ENCODE measurements around the gene SLC16A12. TPM values are rescaled to one million over a fixed set of nuclear protein-coding genes. Genes with fewer than 3 reads are reported as not detected.

The SLC16A12 gene
- total RNA-seq, 1 experiment from 2014 or later: 10.9 TPM

- no peak for TF ChIP-seq ZNF425 (CRISPR knock-in tag; conservative IDR thresholded peaks at IDR 0.05)
- TF ChIP-seq RELA (CRISPR knock-in tag; IDR thresholded peaks at IDR 0.05; ENCODE audit: borderline replicate concordance): no peak
- no peak for TF ChIP-seq USF1 (CRISPR knock-in tag; IDR thresholded peaks at IDR 0.05)
- TF ChIP-seq ZNF512 (CRISPR knock-in tag; IDR thresholded peaks at IDR 0.05; ENCODE audit: borderline replicate concordance): no peak
- TF ChIP-seq GRHL2 (CRISPR knock-in tag; IDR thresholded peaks at IDR 0.05; ENCODE audit: insufficient replicate concordance, severe bottlenecking): no peak
- no peak overlapping the region for H3K27ac Mint-ChIP-seq
- H3K4me1 Mint-ChIP-seq: peaks cover 14% of the 10 kb centered on the region
- ATAC-seq (no peak), DNase-seq (ENCODE audit: low spot score) (no peak)
- no peaks in the 10 kb centered on the region; the same call in 1 of the 2 replicates for H3K27me3 Mint-ChIP-seq (ENCODE audit: low read depth)
- H3K4me3 Mint-ChIP-seq: no peak overlapping the region
- CTCF ChIA-PET: interaction anchor here (0.5 to 1.3 kb wide), 2 partner anchors 9 to 571 kb away, joined by 4 to 6 read pairs; partner anchors contain the start of gene SLC16A12
- POLR2A ChIA-PET: interaction anchor here (0.7 kb wide), 1 partner anchor 734 kb away, joined by 4 read pairs; no protein-coding TSS in a partner anchor
- peaks cover 7% of the 10 kb centered on the region; the same call in 1 of the 2 replicates for H3K36me3 Mint-ChIP-seq
- no peaks in the 10 kb centered on the region for H3K9me3 Mint-ChIP-seq
Measured at GRCh38 chr10:89526358-89526757, 9.0 kb downstream of the SLC16A12 start.

GRCh38 chr10:89525556-89525955, 9.8 kb downstream of the SLC16A12 start:
- no peaks in the 10 kb centered on the region; the same call in 1 of the 2 replicates for H3K27me3 Mint-ChIP-seq (ENCODE audit: low read depth)

More at GRCh38 chr10:89525556-89525955, 9.8 kb downstream of the SLC16A12 start:
- no peak for TF ChIP-seq ZNF423 (CRISPR knock-in tag; IDR thresholded peaks at IDR 0.05)
- no peak for TF ChIP-seq HMGA2 (CRISPR knock-in tag; IDR thresholded peaks at IDR 0.05)
- no peak for TF ChIP-seq NFATC4 (CRISPR knock-in tag; IDR thresholded peaks at IDR 0.05)
- no peak for TF ChIP-seq OVOL2 (CRISPR knock-in tag; IDR thresholded peaks at IDR 0.05; ENCODE audit: borderline replicate concordance)
- no peak for TF ChIP-seq GABPB1 (CRISPR knock-in tag; IDR thresholded peaks at IDR 0.05)
- TF ChIP-seq E2F1 (CRISPR knock-in tag; IDR thresholded peaks at IDR 0.05): no peak
- TF ChIP-seq FOXP4 (CRISPR knock-in tag; IDR thresholded peaks at IDR 0.05): no peak
- TF ChIP-seq ZNF121 (CRISPR knock-in tag; IDR thresholded peaks at IDR 0.05): no peak
- TF ChIP-seq IRF1 (CRISPR knock-in tag; IDR thresholded peaks at IDR 0.05): no peak
- no peak for TF ChIP-seq USF1 (CRISPR knock-in tag; IDR thresholded peaks at IDR 0.05)
- TF ChIP-seq ESRRA (CRISPR knock-in tag; IDR thresholded peaks at IDR 0.05; ENCODE audit: borderline replicate concordance): no peak
- TF ChIP-seq ATF1 (CRISPR knock-in tag; IDR thresholded peaks at IDR 0.05): no peak
- no peak for TF ChIP-seq ATF3 (CRISPR knock-in tag; conservative IDR thresholded peaks at IDR 0.05)
- no peak for TF ChIP-seq FOXK1 (CRISPR knock-in tag; IDR thresholded peaks at IDR 0.05)
- no peak for TF ChIP-seq ZBTB43 (CRISPR knock-in tag; IDR thresholded peaks at IDR 0.05)
- no peak for TF ChIP-seq TCF7 (CRISPR knock-in tag; IDR thresholded peaks at IDR 0.05; ENCODE audit: low read depth)
- no peak for TF ChIP-seq E2F5 (CRISPR knock-in tag; IDR thresholded peaks at IDR 0.05)
- ATAC-seq (no peak), DNase-seq (ENCODE audit: low spot score) (no peak)
- no peak overlapping the region for H3K4me3 Mint-ChIP-seq
- H3K4me1 Mint-ChIP-seq: peaks cover 12% of the 10 kb centered on the region
- H3K9me3 Mint-ChIP-seq: no peaks in the 10 kb centered on the region
- ChIA-PET CTCF (interaction anchor here (0.6 to 1.3 kb wide), 2 partner anchors 10 to 47 kb away, joined by 4 to 6 read pairs; partner anchors contain the start of gene SLC16A12), POLR2A (no interaction called here)
- peaks cover 3% of the 10 kb centered on the region; the same call in 1 of the 2 replicates for H3K36me3 Mint-ChIP-seq
- H3K27ac Mint-ChIP-seq: no peak overlapping the region
